Adipocyte (in vitro differentiated cells): Measurements from ENCODE around the gene VAMP2.

Source experiments
- DNase-seq: peaks from one replicate; pipeline ENCODE4 v3.0.0-alpha.2; 2015; ENCODE audit warnings: low read depth
- H3K27me3 ChIP-seq: replicated peaks from 2 replicates; pipeline ENCODE4 v1.7.0; 2013; ENCODE audit warnings: mild to moderate bottlenecking, low read length, moderate library complexity; ENCODE audit not compliant: control insufficient read depth, insufficient read depth
- H3K36me3 ChIP-seq: 2 replicates; pipeline ENCODE4 v1.7.0; 2013; ENCODE audit warnings: low read length, mild to moderate bottlenecking, moderate library complexity; ENCODE audit not compliant: control insufficient read depth, insufficient read depth, severe bottlenecking
- H3K4me1 ChIP-seq: 2 replicates; pipeline ENCODE4 v1.7.0; 2013; ENCODE audit warnings: mild to moderate bottlenecking, low read length, moderate library complexity; ENCODE audit not compliant: control insufficient read depth, insufficient read depth
- H3K4me3 ChIP-seq: 2 replicates; pipeline ENCODE4 v1.7.0; 2013; ENCODE audit warnings: mild to moderate bottlenecking, low read length, moderate library complexity
- H3K9ac ChIP-seq: 2 replicates; pipeline ENCODE4 v1.7.0; 2013; ENCODE audit warnings: mild to moderate bottlenecking, low read length, moderate library complexity
- H3K9me3 ChIP-seq: 2 replicates; pipeline ENCODE4 v1.7.0; 2013; ENCODE audit warnings: mild to moderate bottlenecking, low read length, moderate library complexity; ENCODE audit not compliant: control insufficient read depth

VAMP2 gene

GRCh38 chr17:8152112-8152775 lies 10.5 kb downstream of the VAMP2 start, which contains the start of gene PER1:
Gene PER1 (minus strand): TSS chr17:8152404. CDS start chr17:8150706, 1,698 bp downstream.
- Histone ChIP-seq H3K9me3 (no peaks in the 10 kb centered on the region), H3K4me3 (peak within 1 kb of the TSS; percentile 93), H3K27me3 (no peaks in the 10 kb centered on the region), H3K36me3 (peaks cover 36% of the 10 kb centered on the region), H3K9ac (peak within 1 kb of the TSS; percentile 97), H3K4me1 (peaks cover 34% of the 10 kb centered on the region)
- peak; percentile 97 for DNase-seq

GRCh38 chr17:8151641-8152111 lies 11.1 kb downstream of the VAMP2 start:
- Histone ChIP-seq H3K9me3 (no peaks in the 10 kb centered on the region), H3K4me1 (peaks cover 29% of the 10 kb centered on the region), H3K27me3 (no peaks in the 10 kb centered on the region), H3K36me3 (peaks cover 42% of the 10 kb centered on the region), H3K4me3 (peak overlapping the region; percentile 93), H3K9ac (peak overlapping the region; percentile 97)
- DNase-seq, result peak; percentile 90

- H3K4me1 ChIP-seq, result peaks cover 29% of the 10 kb centered on the region
- DNase-seq, result peak; percentile 93
- no peaks in the 10 kb centered on the region for H3K9me3 ChIP-seq
- H3K9ac ChIP-seq, result peak overlapping the region; percentile 97
- peak overlapping the region; percentile 93 for H3K4me3 ChIP-seq
- no peaks in the 10 kb centered on the region for H3K27me3 ChIP-seq
- H3K36me3 ChIP-seq, result peaks cover 47% of the 10 kb centered on the region
These were observed 11.6 kb downstream of the VAMP2 start for GRCh38 chr17:8151120-8151640.

- Histone ChIP-seq H3K27me3 (no peaks in the 10 kb centered on the region), H3K9ac (peak overlapping the region; percentile 97), H3K9me3 (no peaks in the 10 kb centered on the region), H3K4me1 (peaks cover 29% of the 10 kb centered on the region), H3K36me3 (peaks cover 54% of the 10 kb centered on the region), H3K4me3 (peak overlapping the region; percentile 93)
- DNase-seq, result no peak
These were observed 12.3 kb downstream of the VAMP2 start for GRCh38 chr17:8150194-8151119.

- Histone ChIP-seq H3K9ac (peak overlapping the region; percentile 97), H3K4me1 (peaks cover 29% of the 10 kb centered on the region), H3K4me3 (no peak overlapping the region), H3K9me3 (no peaks in the 10 kb centered on the region), H3K27me3 (no peaks in the 10 kb centered on the region), H3K36me3 (peaks cover 63% of the 10 kb centered on the region)
- DNase-seq, result no peak
These were observed 13.1 kb downstream of the VAMP2 start for GRCh38 chr17:8149419-8150193.

GRCh38 chr17:8148560-8148959 lies 14.2 kb downstream of the VAMP2 start:
- Histone ChIP-seq H3K9me3 (no peaks in the 10 kb centered on the region), H3K4me3 (no peak overlapping the region), H3K9ac (peak overlapping the region; percentile 41), H3K27me3 (no peaks in the 10 kb centered on the region), H3K36me3 (peaks cover 73% of the 10 kb centered on the region), H3K4me1 (peaks cover 25% of the 10 kb centered on the region)
- no peak for DNase-seq

GRCh38 chr17:8147805-8148404 lies 14.8 kb downstream of the VAMP2 start:
- Histone ChIP-seq H3K9ac (peak overlapping the region; percentile 41), H3K36me3 (peaks cover 79% of the 10 kb centered on the region), H3K27me3 (no peaks in the 10 kb centered on the region), H3K9me3 (no peaks in the 10 kb centered on the region), H3K4me3 (no peak overlapping the region), H3K4me1 (peaks cover 18% of the 10 kb centered on the region)
- DNase-seq, result no peak

GRCh38 chr17:8147141-8147804 lies 15.5 kb downstream of the VAMP2 start:
- Histone ChIP-seq H3K9me3 (no peaks in the 10 kb centered on the region), H3K27me3 (no peaks in the 10 kb centered on the region), H3K9ac (peak overlapping the region; percentile 41), H3K36me3 (peaks cover 85% of the 10 kb centered on the region), H3K4me1 (peaks cover 13% of the 10 kb centered on the region), H3K4me3 (no peak overlapping the region)
- DNase-seq, result no peak

- DNase-seq, result no peak
- Histone ChIP-seq H3K9me3 (no peaks in the 10 kb centered on the region), H3K4me1 (peaks cover 13% of the 10 kb centered on the region), H3K9ac (peak overlapping the region; percentile 1), H3K36me3 (peaks cover 92% of the 10 kb centered on the region), H3K4me3 (no peak overlapping the region), H3K27me3 (no peaks in the 10 kb centered on the region)
These were observed 16.2 kb downstream of the VAMP2 start for GRCh38 chr17:8146381-8147140.
